ENCODE measurements around the gene AARSD1.
A peak's percentile ranks its signal among the peaks of the same experiment; 100 is the strongest.
"Not testable (repeated sequence)": the region's sequence is repeated elsewhere in the genome, so short reads cannot be mapped to it uniquely, and the experiment has no call there.

Gene AARSD1

GRCh38 chr17:42920922-42921321 is 43.3 kb downstream of the AARSD1 start:
- H2BK12ac ChIP-seq (ENCODE audit: low read length), result no peak overlapping the region
- H2AFZ ChIP-seq (ENCODE audit: low read length), result no peak overlapping the region
- peaks cover 0 to 60% (median 0%) of the 10 kb centered on the region in 3 experiments for H3K27me3 ChIP-seq (ENCODE audit: control insufficient read depth in 3 of 3, insufficient read depth in 3 of 3, low read depth in 1 of 3, low read length in 3 of 3)
- no peak overlapping the region for H3K27ac ChIP-seq (replicated peaks; ENCODE audit: low read length)
- WGBS, 2 donors (ENCODE audit: extremely low coverage in 2 of 2, insufficient read length in 2 of 2, insufficient replicate concordance in 1 of 2), result no CpG with 5 or more reads among the region's 3 CpGs
- H2AK5ac ChIP-seq (ENCODE audit: low read depth, low read length), result no peak overlapping the region
- H3K9me3 ChIP-seq (replicated peaks in 1 of 2; ENCODE audit: control insufficient read depth in 2 of 2, insufficient read depth in 1 of 2, low read depth in 1 of 2, low read length in 2 of 2), result no peaks in the 10 kb centered on the region
- H3K14ac ChIP-seq (ENCODE audit: low read length), result no peak overlapping the region
- H3K4ac ChIP-seq (ENCODE audit: low read length), result no peak overlapping the region
- H3K23ac ChIP-seq (ENCODE audit: low read depth, low read length, poor library complexity), result no peak overlapping the region
- H3K4me2 ChIP-seq (ENCODE audit: insufficient read depth, low read length, poor library complexity, severe bottlenecking), result no peak overlapping the region
- no peak overlapping the region for H3K18ac ChIP-seq (ENCODE audit: low read length)
- DNase-seq (ENCODE audit: low spot score), result no peak
- H4K91ac ChIP-seq (ENCODE audit: low read depth, low read length, poor library complexity), result no peak overlapping the region
- H3K36me3 ChIP-seq (replicated peaks in 1 of 2; ENCODE audit: control insufficient read depth in 2 of 2, insufficient read depth in 2 of 2, low read length in 2 of 2), result no peaks in the 10 kb centered on the region
- no peaks in the 10 kb centered on the region for H3K79me1 ChIP-seq (ENCODE audit: low read depth, low read length)
- peaks cover 2% of the 10 kb centered on the region in 2 donors for H3K4me1 ChIP-seq (ENCODE audit: control insufficient read depth in 2 of 2, insufficient read depth in 1 of 2, low read depth in 1 of 2, low read length in 2 of 2)
- no peak overlapping the region for H2BK120ac ChIP-seq (ENCODE audit: low read depth, low read length)
- no peak overlapping the region for H3K9ac ChIP-seq (ENCODE audit: low read depth, low read length, poor library complexity)
- no peak overlapping the region for H4K8ac ChIP-seq (ENCODE audit: low read depth, low read length)
- H2BK5ac ChIP-seq (ENCODE audit: low read length), result no peak overlapping the region
- H2BK15ac ChIP-seq (ENCODE audit: low read length), result no peak overlapping the region
- H3K4me3 ChIP-seq (ENCODE audit: low read length in 2 of 2), result no peak overlapping the region

DNA sequence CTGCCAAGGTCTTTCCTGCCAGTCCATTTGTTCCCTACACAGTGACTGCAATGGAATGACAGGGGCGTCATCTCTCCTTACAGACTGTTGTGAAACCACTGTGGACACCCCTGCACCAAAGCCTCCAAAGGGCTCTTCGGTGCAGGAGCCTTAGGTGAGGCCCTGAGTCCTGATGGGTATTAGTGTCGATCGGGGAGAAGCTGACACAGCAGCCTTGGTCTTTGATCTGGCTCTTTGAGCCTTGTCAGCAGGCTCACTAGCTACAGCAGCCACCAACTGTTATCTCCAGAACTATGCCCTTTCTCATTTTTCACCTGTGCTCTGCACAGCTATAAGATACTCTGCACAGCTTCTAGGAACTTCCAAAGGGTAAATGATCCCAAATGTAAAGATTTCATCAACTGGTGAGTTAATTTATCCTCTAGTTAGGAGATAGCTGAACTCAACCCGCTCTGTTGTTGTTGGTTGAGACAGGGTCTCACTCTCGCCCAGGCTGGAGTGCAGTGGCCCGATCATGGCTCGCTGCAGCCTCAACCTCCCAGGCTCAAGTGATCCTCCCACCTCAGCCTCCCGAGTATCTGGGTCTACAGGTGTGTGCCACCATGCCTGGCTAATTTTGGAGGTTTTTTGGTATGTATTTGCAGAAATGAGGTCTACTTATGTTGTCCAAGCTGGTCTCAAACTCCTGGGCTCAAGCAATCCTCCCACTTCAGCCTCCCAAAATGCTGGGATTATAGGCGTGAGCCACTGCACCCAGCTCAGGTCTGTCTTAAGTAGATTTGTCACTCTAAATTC is 44.0 kb downstream of the AARSD1 start:
- no peak overlapping the region for H3K4ac ChIP-seq (ENCODE audit: low read length)
- no peaks in the 10 kb centered on the region for H3K36me3 ChIP-seq (replicated peaks in 1 of 2; ENCODE audit: control insufficient read depth in 2 of 2, insufficient read depth in 2 of 2, low read length in 2 of 2)
- H2AFZ ChIP-seq (ENCODE audit: low read length), result no peak overlapping the region
- H3K23ac ChIP-seq (ENCODE audit: low read depth, low read length, poor library complexity), result no peak overlapping the region
- no peak overlapping the region for H2BK15ac ChIP-seq (ENCODE audit: low read length)
- no peak overlapping the region for H4K8ac ChIP-seq (ENCODE audit: low read depth, low read length)
- no peak overlapping the region for H3K9ac ChIP-seq (ENCODE audit: low read depth, low read length, poor library complexity)
- H3K4me2 ChIP-seq (ENCODE audit: insufficient read depth, low read length, poor library complexity, severe bottlenecking), result no peak overlapping the region
- no peak overlapping the region for H3K27ac ChIP-seq (replicated peaks; ENCODE audit: low read length)
- no peaks in the 10 kb centered on the region for H3K9me3 ChIP-seq (replicated peaks in 1 of 2; ENCODE audit: control insufficient read depth in 2 of 2, insufficient read depth in 1 of 2, low read depth in 1 of 2, low read length in 2 of 2)
- DNase-seq (ENCODE audit: low spot score), result no peak
- no peak overlapping the region for H2BK5ac ChIP-seq (ENCODE audit: low read length)
- no peaks in the 10 kb centered on the region for H3K79me1 ChIP-seq (ENCODE audit: low read depth, low read length)
- no peak overlapping the region for H2BK120ac ChIP-seq (ENCODE audit: low read depth, low read length)
- WGBS, 2 donors (ENCODE audit: extremely low coverage in 2 of 2, insufficient read length in 2 of 2, insufficient replicate concordance in 1 of 2), result no CpG with 5 or more reads among the region's 10 CpGs
- H2AK5ac ChIP-seq (ENCODE audit: low read depth, low read length), result peak overlapping the region; percentile 74
- no peak overlapping the region for H3K4me3 ChIP-seq (ENCODE audit: low read length in 2 of 2)
- peaks cover 0 to 58% (median 0%) of the 10 kb centered on the region in 3 experiments for H3K27me3 ChIP-seq (ENCODE audit: control insufficient read depth in 3 of 3, insufficient read depth in 3 of 3, low read depth in 1 of 3, low read length in 3 of 3)
- H3K18ac ChIP-seq (ENCODE audit: low read length), result no peak overlapping the region
- no peak overlapping the region for H4K91ac ChIP-seq (ENCODE audit: low read depth, low read length, poor library complexity)
- no peak overlapping the region for H3K14ac ChIP-seq (ENCODE audit: low read length)
- peaks cover 2% of the 10 kb centered on the region in 2 donors for H3K4me1 ChIP-seq (ENCODE audit: control insufficient read depth in 2 of 2, insufficient read depth in 1 of 2, low read depth in 1 of 2, low read length in 2 of 2)
- no peak overlapping the region for H2BK12ac ChIP-seq (ENCODE audit: low read length)

DNA sequence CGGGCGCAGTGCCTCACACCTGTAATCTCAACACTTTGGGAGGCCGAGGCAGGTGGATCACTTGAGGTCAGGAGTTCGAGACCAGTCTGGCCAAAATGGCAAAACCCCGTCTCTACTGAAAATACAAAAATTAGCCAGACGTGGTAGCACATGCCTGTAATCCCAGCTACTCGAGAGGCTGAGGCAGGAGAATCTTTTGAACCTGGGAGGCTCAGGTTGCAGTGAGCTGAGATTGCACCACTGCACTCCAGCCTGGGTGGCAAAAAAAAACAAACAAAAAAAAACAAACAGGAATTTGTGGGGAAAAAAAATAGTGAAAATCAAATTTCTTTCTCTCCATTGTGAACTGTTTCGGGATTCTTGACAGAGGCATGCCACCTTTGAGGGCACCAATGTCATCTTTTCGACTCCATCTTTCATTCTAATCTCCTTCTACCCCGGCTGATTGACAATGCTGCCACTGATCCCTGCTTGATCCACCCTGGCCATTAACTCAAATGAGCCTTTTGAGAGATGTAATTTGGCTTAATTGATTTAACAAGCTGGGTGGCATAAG is 44.7 kb downstream of the AARSD1 start:
- not testable (repeated sequence) for H2AK5ac ChIP-seq (ENCODE audit: low read depth, low read length); H3K14ac ChIP-seq (ENCODE audit: low read length); DNase-seq (ENCODE audit: low spot score); H3K4me1 ChIP-seq (ENCODE audit: control insufficient read depth in 2 of 2, insufficient read depth in 1 of 2, low read depth in 1 of 2, low read length in 2 of 2); H3K27ac ChIP-seq (replicated peaks; ENCODE audit: low read length); H3K18ac ChIP-seq (ENCODE audit: low read length); H3K23ac ChIP-seq (ENCODE audit: low read depth, low read length, poor library complexity); H4K91ac ChIP-seq (ENCODE audit: low read depth, low read length, poor library complexity); H2AFZ ChIP-seq (ENCODE audit: low read length); H4K8ac ChIP-seq (ENCODE audit: low read depth, low read length); H2BK120ac ChIP-seq (ENCODE audit: low read depth, low read length); H3K4me2 ChIP-seq (ENCODE audit: insufficient read depth, low read length, poor library complexity, severe bottlenecking); H3K9me3 ChIP-seq (replicated peaks in 1 of 2; ENCODE audit: control insufficient read depth in 2 of 2, insufficient read depth in 1 of 2, low read depth in 1 of 2, low read length in 2 of 2); H3K4me3 ChIP-seq (ENCODE audit: low read length in 2 of 2); H2BK5ac ChIP-seq (ENCODE audit: low read length); H2BK12ac ChIP-seq (ENCODE audit: low read length); H3K79me1 ChIP-seq (ENCODE audit: low read depth, low read length); H2BK15ac ChIP-seq (ENCODE audit: low read length); H3K4ac ChIP-seq (ENCODE audit: low read length); H3K9ac ChIP-seq (ENCODE audit: low read depth, low read length, poor library complexity); H3K36me3 ChIP-seq (replicated peaks in 1 of 2; ENCODE audit: control insufficient read depth in 2 of 2, insufficient read depth in 2 of 2, low read length in 2 of 2)
- peaks cover 0 to 58% (median 0%) of the 10 kb centered on the region in 3 experiments for H3K27me3 ChIP-seq (ENCODE audit: control insufficient read depth in 3 of 3, insufficient read depth in 3 of 3, low read depth in 1 of 3, low read length in 3 of 3)
- WGBS, 2 donors (ENCODE audit: extremely low coverage in 2 of 2, insufficient read length in 2 of 2, insufficient replicate concordance in 1 of 2), result no CpG with 5 or more reads among the region's 10 CpGs

DNA sequence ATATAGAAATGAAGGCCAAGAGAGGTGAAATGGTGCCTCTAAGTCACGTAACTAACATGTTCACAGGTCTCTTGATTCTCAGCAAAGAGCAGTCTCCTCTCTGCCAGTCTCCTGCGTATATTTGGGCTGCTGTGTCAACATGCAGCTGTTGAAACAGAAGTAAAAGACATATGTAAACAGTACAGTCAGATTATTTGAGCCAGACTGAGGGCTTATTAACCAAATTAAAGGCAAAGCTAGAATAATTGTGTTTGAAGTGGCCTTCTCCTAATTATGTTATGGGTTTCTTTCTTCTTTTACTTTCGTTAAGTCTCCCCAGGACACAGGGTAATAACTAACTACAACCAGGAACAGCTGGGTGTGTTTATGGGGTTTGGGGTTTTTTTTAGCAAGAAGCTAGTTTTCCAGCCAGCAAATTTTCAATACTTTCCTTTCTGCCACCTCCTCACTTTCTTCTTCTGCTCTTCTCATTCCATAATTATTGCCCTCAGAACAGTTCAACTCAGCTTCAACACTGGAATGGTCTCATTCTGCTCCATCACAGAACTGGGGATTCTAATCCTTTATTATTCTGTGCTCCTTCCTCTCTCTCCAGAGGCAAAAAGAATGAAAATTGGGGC is 45.2 kb downstream of the AARSD1 start:
- H3K23ac ChIP-seq (ENCODE audit: low read depth, low read length, poor library complexity), result no peak overlapping the region
- H2BK5ac ChIP-seq (ENCODE audit: low read length), result no peak overlapping the region
- no peak overlapping the region for H3K4me2 ChIP-seq (ENCODE audit: insufficient read depth, low read length, poor library complexity, severe bottlenecking)
- H2BK120ac ChIP-seq (ENCODE audit: low read depth, low read length), result no peak overlapping the region
- DNase-seq (ENCODE audit: low spot score), result no peak
- H4K91ac ChIP-seq (ENCODE audit: low read depth, low read length, poor library complexity), result no peak overlapping the region
- no peak overlapping the region for H2AFZ ChIP-seq (ENCODE audit: low read length)
- H4K8ac ChIP-seq (ENCODE audit: low read depth, low read length), result no peak overlapping the region
- no peaks in the 10 kb centered on the region for H3K79me1 ChIP-seq (ENCODE audit: low read depth, low read length)
- peaks cover 0 to 2% of the 10 kb centered on the region in 2 donors for H3K4me1 ChIP-seq (ENCODE audit: control insufficient read depth in 2 of 2, insufficient read depth in 1 of 2, low read depth in 1 of 2, low read length in 2 of 2)
- H3K4me3 ChIP-seq (ENCODE audit: low read length in 2 of 2), result no peak overlapping the region
- H3K36me3 ChIP-seq (replicated peaks in 1 of 2; ENCODE audit: control insufficient read depth in 2 of 2, insufficient read depth in 2 of 2, low read length in 2 of 2), result no peaks in the 10 kb centered on the region
- no CpG with 5 or more reads among the region's 3 CpGs for WGBS, 2 donors (ENCODE audit: extremely low coverage in 2 of 2, insufficient read length in 2 of 2, insufficient replicate concordance in 1 of 2)
- no peak overlapping the region for H2AK5ac ChIP-seq (ENCODE audit: low read depth, low read length)
- peaks cover 0 to 58% (median 0%) of the 10 kb centered on the region in 3 experiments for H3K27me3 ChIP-seq (ENCODE audit: control insufficient read depth in 3 of 3, insufficient read depth in 3 of 3, low read depth in 1 of 3, low read length in 3 of 3)
- H3K18ac ChIP-seq (ENCODE audit: low read length), result no peak overlapping the region
- H2BK15ac ChIP-seq (ENCODE audit: low read length), result no peak overlapping the region
- no peak overlapping the region for H3K27ac ChIP-seq (replicated peaks; ENCODE audit: low read length)
- no peak overlapping the region for H3K4ac ChIP-seq (ENCODE audit: low read length)
- no peaks in the 10 kb centered on the region for H3K9me3 ChIP-seq (replicated peaks in 1 of 2; ENCODE audit: control insufficient read depth in 2 of 2, insufficient read depth in 1 of 2, low read depth in 1 of 2, low read length in 2 of 2)
- no peak overlapping the region for H3K9ac ChIP-seq (ENCODE audit: low read depth, low read length, poor library complexity)
- no peak overlapping the region for H2BK12ac ChIP-seq (ENCODE audit: low read length)
- no peak overlapping the region for H3K14ac ChIP-seq (ENCODE audit: low read length)

Data from neuronal stem cell (in vitro differentiated cells).